ENCODE data around the gene MTHFSD. TPM values are rescaled to one million over a fixed set of nuclear protein-coding genes. Genes with fewer than 3 reads are reported as not detected.

Gene MTHFSD
- total RNA-seq, 1 experiment from 2014 or later, result 30.7 TPM

DNA sequence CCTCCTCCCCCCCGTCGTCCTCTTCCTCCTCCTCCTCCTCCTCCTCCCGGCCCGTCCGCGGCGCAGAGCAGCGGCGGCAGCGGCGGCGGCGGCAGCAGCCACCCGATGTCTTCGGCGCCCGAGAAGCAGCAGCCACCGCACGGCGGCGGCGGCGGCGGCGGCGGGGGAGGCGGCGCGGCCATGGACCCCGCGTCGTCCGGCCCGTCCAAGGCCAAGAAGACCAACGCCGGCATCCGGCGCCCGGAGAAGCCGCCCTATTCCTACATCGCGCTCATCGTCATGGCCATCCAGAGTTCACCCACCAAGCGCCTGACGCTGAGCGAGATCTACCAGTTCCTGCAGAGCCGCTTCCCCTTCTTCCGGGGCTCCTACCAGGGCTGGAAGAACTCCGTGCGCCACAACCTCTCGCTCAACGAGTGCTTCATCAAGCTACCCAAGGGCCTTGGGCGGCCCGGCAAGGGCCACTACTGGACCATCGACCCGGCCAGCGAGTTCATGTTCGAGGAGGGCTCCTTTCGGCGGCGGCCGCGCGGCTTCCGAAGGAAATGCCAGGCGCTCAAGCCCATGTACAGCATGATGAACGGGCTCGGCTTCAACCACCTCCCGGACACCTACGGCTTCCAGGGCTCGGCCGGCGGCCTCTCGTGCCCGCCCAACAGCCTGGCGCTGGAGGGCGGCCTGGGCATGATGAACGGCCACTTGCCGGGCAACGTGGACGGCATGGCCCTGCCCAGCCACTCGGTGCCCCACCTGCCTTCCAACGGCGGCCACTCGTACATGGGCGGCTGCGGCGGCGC, 44.4 kb downstream of the MTHFSD start, which contains the start of gene FOXF1:
Gene FOXF1, plus strand, starts transcription at position 63 of the 797 bp plus-strand sequence. Its CDS starts 43 bp downstream, at position 106.
- Mint-ChIP-seq H3K4me1 (ENCODE audit: insufficient read depth, unreplicated experiment) (peaks cover 8% of the 10 kb centered on the region), H3K27me3 (ENCODE audit: insufficient read depth, unreplicated experiment) (peaks cover 71% of the 10 kb centered on the region), H3K27ac (ENCODE audit: low read depth, unreplicated experiment) (no peak within 1 kb of the TSS), H3K36me3 (ENCODE audit: insufficient read depth, unreplicated experiment) (no peaks in the 10 kb centered on the region), H3K4me3 (ENCODE audit: unreplicated experiment) (peak within 1 kb of the TSS; percentile 72), H3K9me3 (ENCODE audit: unreplicated experiment) (no peaks in the 10 kb centered on the region)
- no TSS peak for BruUV-seq (replicated peaks)
- CTCF ChIA-PET, result interaction anchor here (0.6 kb wide), 1 partner anchor 381 kb away, joined by 3 read pairs; no protein-coding TSS in a partner anchor
- intact Hi-C loops (cut with micrococcal nuclease), result loop anchor here (10.0 kb wide), 1 partner anchor 256 kb away; no protein-coding TSS in a partner anchor
- TF ChIP-seq, protein P1, sequence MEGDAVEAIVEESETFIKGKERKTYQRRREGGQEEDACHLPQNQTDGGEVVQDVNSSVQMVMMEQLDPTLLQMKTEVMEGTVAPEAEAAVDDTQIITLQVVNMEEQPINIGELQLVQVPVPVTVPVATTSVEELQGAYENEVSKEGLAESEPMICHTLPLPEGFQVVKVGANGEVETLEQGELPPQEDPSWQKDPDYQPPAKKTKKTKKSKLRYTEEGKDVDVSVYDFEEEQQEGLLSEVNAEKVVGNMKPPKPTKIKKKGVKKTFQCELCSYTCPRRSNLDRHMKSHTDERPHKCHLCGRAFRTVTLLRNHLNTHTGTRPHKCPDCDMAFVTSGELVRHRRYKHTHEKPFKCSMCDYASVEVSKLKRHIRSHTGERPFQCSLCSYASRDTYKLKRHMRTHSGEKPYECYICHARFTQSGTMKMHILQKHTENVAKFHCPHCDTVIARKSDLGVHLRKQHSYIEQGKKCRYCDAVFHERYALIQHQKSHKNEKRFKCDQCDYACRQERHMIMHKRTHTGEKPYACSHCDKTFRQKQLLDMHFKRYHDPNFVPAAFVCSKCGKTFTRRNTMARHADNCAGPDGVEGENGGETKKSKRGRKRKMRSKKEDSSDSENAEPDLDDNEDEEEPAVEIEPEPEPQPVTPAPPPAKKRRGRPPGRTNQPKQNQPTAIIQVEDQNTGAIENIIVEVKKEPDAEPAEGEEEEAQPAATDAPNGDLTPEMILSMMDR (IDR thresholded peaks at IDR 0.05; ENCODE audit: unreplicated experiment), result no peak
- no peak for DNase-seq (ENCODE audit: unreplicated experiment)
- POLR2A ChIA-PET, result no interaction called here

DNA sequence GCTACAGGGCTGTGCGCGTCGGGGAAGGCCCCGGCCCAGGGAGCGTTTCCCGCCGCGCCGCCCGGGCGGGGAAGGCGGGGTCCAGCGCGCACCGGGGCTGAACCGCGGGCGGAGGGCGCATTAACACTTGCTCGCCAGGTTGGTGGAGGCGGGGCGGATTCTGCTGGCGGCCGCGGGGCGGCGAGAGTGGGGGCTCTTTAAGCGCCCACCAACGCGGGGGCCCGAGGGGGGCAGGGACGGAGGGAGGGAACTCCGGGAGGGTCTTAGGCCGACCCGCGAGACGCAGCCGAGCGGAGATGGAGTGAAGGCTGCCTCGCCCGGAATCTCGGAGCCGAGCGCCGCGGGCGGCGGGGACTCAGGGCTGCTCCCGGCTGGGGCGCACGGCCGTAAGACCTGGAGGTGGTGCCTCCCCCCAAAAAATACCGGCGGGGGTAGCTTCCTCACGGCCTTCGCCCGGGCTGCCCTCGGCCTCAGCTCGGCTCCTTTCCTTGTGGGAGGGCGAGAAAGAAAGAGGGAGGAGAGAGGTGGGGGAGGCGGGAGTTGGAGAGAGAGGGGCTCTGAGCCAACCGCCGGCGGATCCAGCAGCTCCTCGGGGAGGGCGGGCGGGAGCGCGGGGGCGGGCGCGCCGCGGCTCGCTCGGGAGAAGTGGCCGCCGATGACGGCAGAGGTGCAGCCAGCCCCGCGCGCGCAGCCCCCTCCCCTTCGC, 45.1 kb downstream of the MTHFSD start:
- H3K27ac Mint-ChIP-seq (ENCODE audit: low read depth, unreplicated experiment), result no peak overlapping the region

DNA sequence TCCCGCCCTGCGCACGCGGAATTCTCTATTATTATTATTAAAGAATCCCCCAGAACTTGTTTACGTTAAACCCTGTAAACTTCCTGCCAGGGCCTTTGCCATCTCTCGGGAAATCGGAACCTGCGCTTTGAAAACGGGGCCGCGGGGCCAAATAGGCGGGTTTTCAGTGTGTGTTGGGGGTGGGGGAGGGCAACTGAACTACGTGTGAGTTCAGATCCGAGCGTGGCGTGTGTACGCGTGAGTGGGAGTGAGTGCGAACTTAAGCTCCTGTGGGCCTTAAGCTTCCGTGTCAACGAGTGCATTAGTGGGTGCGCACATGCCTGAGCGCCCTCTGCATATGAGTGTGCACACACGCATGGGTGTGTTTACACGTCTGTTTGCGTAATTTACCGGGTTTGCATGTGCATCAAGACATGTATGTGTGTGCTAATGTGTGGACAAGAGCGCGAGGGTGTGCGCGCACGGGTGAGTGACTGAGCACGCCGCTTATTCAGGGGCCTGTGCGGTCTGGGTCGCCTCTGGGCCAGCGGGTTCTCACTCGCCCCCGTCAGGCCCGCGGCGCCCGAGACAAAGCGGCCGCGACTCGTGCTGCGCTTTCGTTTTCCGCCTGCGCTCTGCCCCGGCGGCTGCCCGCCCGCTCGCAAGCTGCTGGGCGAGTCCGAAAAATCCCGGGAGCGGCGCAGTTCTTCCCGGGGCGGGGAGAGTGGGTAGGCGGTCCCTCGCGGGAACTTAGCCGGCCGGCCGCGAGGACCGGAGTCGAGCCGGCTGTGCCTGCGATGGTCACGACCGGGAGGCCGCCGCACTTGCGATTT, 45.9 kb downstream of the MTHFSD start:
- Mint-ChIP-seq H3K4me3 (ENCODE audit: unreplicated experiment) (peak overlapping the region; percentile 72), H3K27ac (ENCODE audit: low read depth, unreplicated experiment) (no peak overlapping the region), H3K9me3 (ENCODE audit: unreplicated experiment) (no peaks in the 10 kb centered on the region), H3K4me1 (ENCODE audit: insufficient read depth, unreplicated experiment) (peaks cover 8% of the 10 kb centered on the region), H3K27me3 (ENCODE audit: insufficient read depth, unreplicated experiment) (peaks cover 72% of the 10 kb centered on the region), H3K36me3 (ENCODE audit: insufficient read depth, unreplicated experiment) (no peaks in the 10 kb centered on the region)
- DNase-seq (ENCODE audit: unreplicated experiment), result peak; percentile 12
- ChIA-PET CTCF (no interaction called here), POLR2A (interaction anchor here (0.5 kb wide), 1 partner anchor 330 kb away, joined by 3 read pairs; no protein-coding TSS in a partner anchor)
- TF ChIP-seq, protein P1 (IDR thresholded peaks at IDR 0.05; ENCODE audit: unreplicated experiment), result no peak
- BruUV-seq (replicated peaks), result no TSS peak
- intact Hi-C loops (cut with micrococcal nuclease), result no loop called here

More for the DNA sequence above, 45.1 kb downstream of the MTHFSD start:
- Mint-ChIP-seq H3K9me3 (ENCODE audit: unreplicated experiment) (no peaks in the 10 kb centered on the region), H3K36me3 (ENCODE audit: insufficient read depth, unreplicated experiment) (no peaks in the 10 kb centered on the region), H3K4me1 (ENCODE audit: insufficient read depth, unreplicated experiment) (peaks cover 8% of the 10 kb centered on the region), H3K27me3 (ENCODE audit: insufficient read depth, unreplicated experiment) (peaks cover 72% of the 10 kb centered on the region), H3K4me3 (ENCODE audit: unreplicated experiment) (peak overlapping the region; percentile 72)
- TF ChIP-seq, protein P1 (IDR thresholded peaks at IDR 0.05; ENCODE audit: unreplicated experiment), result no peak
- no TSS peak for BruUV-seq (replicated peaks)
- DNase-seq (ENCODE audit: unreplicated experiment), result no peak
- intact Hi-C loops (cut with micrococcal nuclease), result loop anchor here (10.0 kb wide), 1 partner anchor 255 kb away; no protein-coding TSS in a partner anchor
- POLR2A ChIA-PET, result interaction anchor here (0.5 kb wide), 1 partner anchor 330 kb away, joined by 3 read pairs; no protein-coding TSS in a partner anchor
- CTCF ChIA-PET, result interaction anchor here (0.6 kb wide), 1 partner anchor 380 kb away, joined by 3 read pairs; no protein-coding TSS in a partner anchor
